ENCODE measurements around the gene LYPD4.

LYPD4 gene

GRCh38 chr19:41808663-41809566 lies 35.6 kb downstream of the LYPD4 start:
- no peak overlapping the region for H3K27ac ChIP-seq
- TF ChIP-seq, protein P1, sequence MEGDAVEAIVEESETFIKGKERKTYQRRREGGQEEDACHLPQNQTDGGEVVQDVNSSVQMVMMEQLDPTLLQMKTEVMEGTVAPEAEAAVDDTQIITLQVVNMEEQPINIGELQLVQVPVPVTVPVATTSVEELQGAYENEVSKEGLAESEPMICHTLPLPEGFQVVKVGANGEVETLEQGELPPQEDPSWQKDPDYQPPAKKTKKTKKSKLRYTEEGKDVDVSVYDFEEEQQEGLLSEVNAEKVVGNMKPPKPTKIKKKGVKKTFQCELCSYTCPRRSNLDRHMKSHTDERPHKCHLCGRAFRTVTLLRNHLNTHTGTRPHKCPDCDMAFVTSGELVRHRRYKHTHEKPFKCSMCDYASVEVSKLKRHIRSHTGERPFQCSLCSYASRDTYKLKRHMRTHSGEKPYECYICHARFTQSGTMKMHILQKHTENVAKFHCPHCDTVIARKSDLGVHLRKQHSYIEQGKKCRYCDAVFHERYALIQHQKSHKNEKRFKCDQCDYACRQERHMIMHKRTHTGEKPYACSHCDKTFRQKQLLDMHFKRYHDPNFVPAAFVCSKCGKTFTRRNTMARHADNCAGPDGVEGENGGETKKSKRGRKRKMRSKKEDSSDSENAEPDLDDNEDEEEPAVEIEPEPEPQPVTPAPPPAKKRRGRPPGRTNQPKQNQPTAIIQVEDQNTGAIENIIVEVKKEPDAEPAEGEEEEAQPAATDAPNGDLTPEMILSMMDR (conservative IDR thresholded peaks at IDR 0.05), result no peak
- TF ChIP-seq ZFX (IDR thresholded peaks at IDR 0.05), result no peak

- TF ChIP-seq ZFX (IDR thresholded peaks at IDR 0.05), result no peak
- TF ChIP-seq, protein P1 (conservative IDR thresholded peaks at IDR 0.05), result no peak
- no peak overlapping the region for H3K27ac ChIP-seq
These were observed 37.3 kb downstream of the LYPD4 start for GRCh38 chr19:41807176-41807575.

DNA sequence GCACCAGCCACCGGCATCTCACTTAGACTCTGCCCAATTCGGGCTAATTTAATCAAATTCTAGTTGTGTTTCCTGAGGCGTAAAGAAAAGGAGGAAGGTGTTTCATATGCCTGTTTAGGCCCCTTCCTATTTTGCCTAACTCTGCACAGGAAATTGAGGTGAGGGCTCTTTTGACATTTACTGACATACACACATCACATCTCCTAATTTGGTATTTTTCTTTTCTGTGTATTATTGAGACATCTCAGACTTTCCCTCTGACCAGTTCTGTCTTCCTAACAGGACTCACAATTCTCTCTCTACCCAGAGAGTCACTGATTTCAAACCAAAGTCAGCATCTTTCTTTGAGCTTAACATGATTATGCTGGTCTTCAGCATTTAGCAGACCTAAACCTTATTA lies 40.1 kb downstream of the LYPD4 start:
- no peak overlapping the region for H3K27ac ChIP-seq
- no peak for TF ChIP-seq ZFX (IDR thresholded peaks at IDR 0.05)
- TF ChIP-seq, protein P1 (conservative IDR thresholded peaks at IDR 0.05), result no peak

DNA sequence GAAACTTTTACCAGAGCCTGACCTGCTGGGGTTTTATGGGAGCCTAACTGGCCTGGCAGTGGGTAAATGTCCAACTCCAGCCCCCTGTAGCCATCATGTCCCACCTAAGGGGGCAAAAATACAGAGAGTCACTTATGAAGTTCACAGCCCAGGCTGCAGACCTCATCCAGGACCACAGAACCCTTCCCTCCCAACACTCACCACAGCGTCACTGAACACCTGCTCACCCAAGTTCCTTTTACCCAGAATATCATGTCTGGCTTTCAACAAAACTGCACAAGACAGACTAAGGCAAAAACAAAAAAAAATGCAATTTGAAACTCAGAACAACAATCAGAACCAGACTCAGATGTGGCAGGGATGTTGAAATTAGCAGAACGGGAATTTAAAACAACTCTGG lies 41.7 kb downstream of the LYPD4 start:
- H3K27ac ChIP-seq, result no peak overlapping the region
- no peak for TF ChIP-seq ZFX (IDR thresholded peaks at IDR 0.05)
- TF ChIP-seq, protein P1 (conservative IDR thresholded peaks at IDR 0.05), result no peak

- TF ChIP-seq, protein P1 (conservative IDR thresholded peaks at IDR 0.05), result no peak
- TF ChIP-seq ZFX (IDR thresholded peaks at IDR 0.05), result no peak
- no peak overlapping the region for H3K27ac ChIP-seq
These were observed 42.7 kb downstream of the LYPD4 start for GRCh38 chr19:41801792-41802211.

- no peak overlapping the region for H3K27ac ChIP-seq
- TF ChIP-seq ZFX (IDR thresholded peaks at IDR 0.05), result no peak
- TF ChIP-seq, protein P1 (conservative IDR thresholded peaks at IDR 0.05), result no peak
These were observed 43.5 kb downstream of the LYPD4 start for GRCh38 chr19:41801031-41801430.

GRCh38 chr19:41799444-41800000 lies 45.0 kb downstream of the LYPD4 start:
- no peak overlapping the region for H3K27ac ChIP-seq
- TF ChIP-seq, protein P1 (conservative IDR thresholded peaks at IDR 0.05), result no peak
- no peak for TF ChIP-seq ZFX (IDR thresholded peaks at IDR 0.05)
